HEK293 (cell line): ENCODE data around the gene ALDOA.
A peak's percentile ranks its signal among the peaks of the same experiment; 100 is the strongest.

Experiments
- CTCF ChIA-PET: fragments of 350-600 bp; formaldehyde crosslinking; extraction: SDS; loops from one replicate; lab custom pipeline; 2021; ENCODE audit warnings: antibody characterized with exemption; lab: Yijun Ruan, JAX
- POLR2A ChIA-PET: fragments of 300-600 bp; formaldehyde crosslinking; extraction: SDS; loops from one replicate; lab custom pipeline; 2020; ENCODE audit warnings: antibody characterized with exemption, inconsistent platforms; lab: Yijun Ruan, JAX
- H3K27ac ChIP-seq: fragments of 200-500 bp; sonication (Bioruptor generic); 2 replicates; pipeline ENCODE4 v1.5.1; 2014; ENCODE audit warnings: low read depth, low read length, control low read depth, inconsistent platforms; ENCODE audit errors: extremely low read depth
- H3K36me3 ChIP-seq, 2 experiments: fragments of 200-500 bp in 1 of 2; sonication (Bioruptor generic) in 1 of 2; 1 replicate in 1 of 2; 2 replicates in 1 of 2; pipeline ENCODE4 v1.5.1; 2014 to 2017; ENCODE audit warnings: inconsistent platforms in 2 of 2, low read length in 2 of 2; ENCODE audit not compliant: control insufficient read depth in 2 of 2, insufficient read depth in 1 of 2
- H3K4me1 ChIP-seq: fragments of 200-500 bp; sonication (Bioruptor generic); 2 replicates; pipeline ENCODE4 v1.5.1; 2014; ENCODE audit warnings: mild to moderate bottlenecking, low read length, inconsistent platforms; ENCODE audit not compliant: control insufficient read depth, insufficient read depth
- H3K4me3 ChIP-seq: 2 replicates; pipeline ENCODE4 v1.5.1; 2011; ENCODE audit warnings: low read depth, mild to moderate bottlenecking, control low read depth, low read length, moderate library complexity
- H3K9me3 ChIP-seq: fragments of 200-500 bp; sonication (Bioruptor generic); 2 replicates; pipeline ENCODE4 v1.5.1; 2014; ENCODE audit warnings: low read depth, low read length, inconsistent platforms; ENCODE audit not compliant: control insufficient read depth, insufficient read depth
- OVOL3 ChIP-seq: fragments of 450-650 bp; formaldehyde crosslinking; IDR thresholded peaks from 2 replicates; pipeline ENCODE4 v1.5.1; 2016; ENCODE audit warnings: missing biosample characterization, missing genetic modification characterization
- PRDM6 ChIP-seq: fragments of 450-650 bp; formaldehyde crosslinking; IDR thresholded peaks from 2 replicates; pipeline ENCODE4 v1.5.1; 2017; ENCODE audit warnings: missing biosample characterization, missing genetic modification characterization
- RBAK ChIP-seq: fragments of 450-650 bp; formaldehyde crosslinking; IDR thresholded peaks from 2 replicates; pipeline ENCODE4 v1.5.1; 2016; ENCODE audit warnings: missing biosample characterization, missing genetic modification characterization
- REST ChIP-seq: fragments of 450-650 bp; formaldehyde crosslinking; IDR thresholded peaks from 2 replicates; pipeline ENCODE4 v1.5.1; 2016; ENCODE audit warnings: missing biosample characterization, missing genetic modification characterization
- YY2 ChIP-seq: fragments of 450-650 bp; formaldehyde crosslinking; IDR thresholded peaks from 2 replicates; pipeline ENCODE4 v1.5.1; 2016; ENCODE audit warnings: missing biosample characterization, missing genetic modification characterization
- ZBTB26 ChIP-seq: fragments of 450-650 bp; formaldehyde crosslinking; optimal IDR thresholded peaks from 2 replicates; pipeline ENCODE3; 2016; ENCODE audit warnings: missing biosample characterization, mild to moderate bottlenecking, missing genetic modification characterization
- ZBTB6 ChIP-seq: fragments of 450-650 bp; formaldehyde crosslinking; IDR thresholded peaks from 2 replicates; pipeline ENCODE4 v1.5.1; 2017; ENCODE audit warnings: missing biosample characterization, missing genetic modification characterization
- ZFHX2 ChIP-seq: fragments of 450-650 bp; formaldehyde crosslinking; conservative IDR thresholded peaks from 2 replicates; pipeline ENCODE4 v1.5.1; 2016; ENCODE audit warnings: missing biosample characterization, missing genetic modification characterization
- ZFP3 ChIP-seq: fragments of 450-650 bp; formaldehyde crosslinking; IDR thresholded peaks from 2 replicates; pipeline ENCODE4 v1.5.1; 2016; ENCODE audit warnings: low read depth, missing biosample characterization, missing genetic modification characterization
- ZNF148 ChIP-seq: fragments of 450-650 bp; formaldehyde crosslinking; IDR thresholded peaks from 2 replicates; pipeline ENCODE4 v1.5.0; 2017; ENCODE audit warnings: missing biosample characterization, missing genetic modification characterization, borderline replicate concordance
- ZNF169 ChIP-seq: fragments of 450-650 bp; formaldehyde crosslinking; IDR thresholded peaks from 2 replicates; pipeline ENCODE4 v1.5.1; 2016; ENCODE audit warnings: missing biosample characterization, missing genetic modification characterization
- ZNF274 ChIP-seq, 2 experiments: fragments of 200-500 bp in 1 of 2; fragments of 450-650 bp in 1 of 2; sonication (Bioruptor generic) in 1 of 2; formaldehyde crosslinking in 1 of 2; IDR thresholded peaks; 2 replicates each; pipeline versions ENCODE4 v1.5.1 to v1.6.1; 2014 to 2016; ENCODE audit warnings: borderline replicate concordance in 1 of 2, inconsistent platforms in 1 of 2, low read length in 1 of 2, missing biosample characterization in 1 of 2, missing genetic modification characterization in 1 of 2
- ZNF280D ChIP-seq: fragments of 450-650 bp; formaldehyde crosslinking; IDR thresholded peaks from 2 replicates; pipeline ENCODE4 v1.5.1; 2016; ENCODE audit warnings: missing biosample characterization, missing genetic modification characterization
- ZNF423 ChIP-seq: fragments of 450-650 bp; formaldehyde crosslinking; IDR thresholded peaks from 2 replicates; pipeline ENCODE4 v1.5.1; 2016; ENCODE audit warnings: missing biosample characterization, missing genetic modification characterization
- ZNF521 ChIP-seq: fragments of 450-650 bp; formaldehyde crosslinking; IDR thresholded peaks from 2 replicates; pipeline ENCODE4 v1.5.1; 2017; ENCODE audit warnings: missing biosample characterization, mild to moderate bottlenecking, missing genetic modification characterization
- ZNF560 ChIP-seq: fragments of 450-650 bp; formaldehyde crosslinking; IDR thresholded peaks from 2 replicates; pipeline ENCODE4 v1.5.1; 2017; ENCODE audit warnings: missing biosample characterization, missing genetic modification characterization, borderline replicate concordance
- ZNF596 ChIP-seq: fragments of 450-650 bp; IDR thresholded peaks from 2 replicates; pipeline ENCODE4 v1.5.0; 2018; ENCODE audit warnings: missing biosample characterization, mild to moderate bottlenecking, missing genetic modification characterization, moderate library complexity
- ZNF76 ChIP-seq: fragments of 450-650 bp; formaldehyde crosslinking; IDR thresholded peaks from 2 replicates; pipeline ENCODE4; 2016; ENCODE audit warnings: low read depth, missing biosample characterization, missing genetic modification characterization, borderline replicate concordance
- ZNF785 ChIP-seq: fragments of 450-650 bp; formaldehyde crosslinking; IDR thresholded peaks from 2 replicates; pipeline ENCODE4 v1.5.1; 2016; ENCODE audit warnings: missing biosample characterization, missing genetic modification characterization
- ZSCAN16 ChIP-seq: fragments of 450-650 bp; formaldehyde crosslinking; IDR thresholded peaks from 2 replicates; pipeline ENCODE4 v1.5.1; 2016; ENCODE audit warnings: missing biosample characterization, missing genetic modification characterization

Gene ALDOA

GRCh38 chr16:30075503-30076275 lies 10.1 kb downstream of the ALDOA start, which contains the start of gene PPP4C (continued):
- no peak for TF ChIP-seq ZNF280D (tag by site-specific recombination)
- no peak for TF ChIP-seq ZNF274 (IDR thresholded peaks at IDR 0.05; ENCODE audit: low read length)
- no peak for TF ChIP-seq ZNF274 (tag by site-specific recombination; IDR thresholded peaks at IDR 0.05; ENCODE audit: borderline replicate concordance)
- no peak for TF ChIP-seq ZNF596
- TF ChIP-seq ZNF148 (tag by site-specific recombination): no peak
- no peak for TF ChIP-seq OVOL3 (tag by site-specific recombination)

- Histone ChIP-seq H3K36me3 (peaks cover 42 to 57% of the 10 kb centered on the region in 2 experiments; a peak in 2 of 3 replicates), H3K27ac (peak overlapping the region; percentile 70), H3K4me1 (peaks cover 4% of the 10 kb centered on the region; the same call in 1 of the 2 replicates), H3K4me3 (peak overlapping the region; percentile 78), H3K9me3 (no peaks in the 10 kb centered on the region)
- CTCF ChIA-PET: interaction anchor here (0.6 to 1.9 kb wide), 7 partner anchors 16 to 576 kb away, joined by 3 to 12 read pairs (median 4); partner anchors contain the start of gene TBX6
- POLR2A ChIA-PET: interaction anchor here (0.8 to 6.9 kb wide), 7 partner anchors 11 to 270 kb away, joined by 3 to 70 read pairs (median 4); partner anchors contain the start of genes ALDOA, MAZ and TBX6
- peak; percentile 67; the same call in 1 of the 2 replicates for TF ChIP-seq ZNF76 (tag by site-specific recombination)
- TF ChIP-seq PRDM6 (tag by site-specific recombination): no peak
- no peak for TF ChIP-seq ZNF521
- TF ChIP-seq ZNF560 (tag by site-specific recombination): no peak
- TF ChIP-seq ZFHX2: peak; percentile 33; the same call in 1 of the 2 replicates
- no peak for TF ChIP-seq ZSCAN16 (tag by site-specific recombination)
- TF ChIP-seq YY2: no peak
- TF ChIP-seq ZBTB26: peak; percentile 45
- no peak for TF ChIP-seq ZNF423
- TF ChIP-seq ZNF169 (tag by site-specific recombination): no peak
- TF ChIP-seq ZNF785 (tag by site-specific recombination): no peak
- TF ChIP-seq RBAK (tag by site-specific recombination): no peak
- TF ChIP-seq REST: 0 out of 2 replicates have a peak, but pooled peaks have one; percentile 22
- peak; percentile 62; the same call in 1 of the 2 replicates for TF ChIP-seq ZBTB6
- TF ChIP-seq ZFP3 (tag by site-specific recombination): no peak
- TF ChIP-seq OVOL3 (tag by site-specific recombination): no peak
Observed at GRCh38 chr16:30076276-30076791, 10.8 kb downstream of the ALDOA start.
